Measurements from ENCODE around the gene SLC43A3.
"Not testable (repeated sequence)": the region's sequence is repeated elsewhere in the genome, so short reads cannot be mapped to it uniquely, and the experiment has no call there.

The SLC43A3 gene

DNA sequence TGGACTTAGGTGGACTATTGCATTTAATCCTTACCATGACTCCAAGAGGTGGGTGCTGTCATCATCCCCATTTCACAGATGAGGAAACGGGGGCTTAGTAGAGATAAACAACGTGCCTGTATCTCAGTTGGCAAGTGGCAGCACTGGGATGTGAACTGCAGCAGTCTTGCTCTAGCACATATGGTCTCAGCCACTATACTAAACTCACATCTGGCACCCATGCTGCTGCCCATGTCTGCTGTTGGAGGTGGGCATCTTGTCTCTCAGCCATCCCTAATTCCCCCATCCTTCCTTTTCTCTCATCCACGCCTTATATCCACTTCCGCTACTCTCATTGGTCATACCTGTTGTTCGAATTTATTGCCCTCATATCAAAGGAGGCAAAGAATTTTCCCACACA is 49.8 kb downstream of the SLC43A3 start:
- no peak for DNase-seq

DNA sequence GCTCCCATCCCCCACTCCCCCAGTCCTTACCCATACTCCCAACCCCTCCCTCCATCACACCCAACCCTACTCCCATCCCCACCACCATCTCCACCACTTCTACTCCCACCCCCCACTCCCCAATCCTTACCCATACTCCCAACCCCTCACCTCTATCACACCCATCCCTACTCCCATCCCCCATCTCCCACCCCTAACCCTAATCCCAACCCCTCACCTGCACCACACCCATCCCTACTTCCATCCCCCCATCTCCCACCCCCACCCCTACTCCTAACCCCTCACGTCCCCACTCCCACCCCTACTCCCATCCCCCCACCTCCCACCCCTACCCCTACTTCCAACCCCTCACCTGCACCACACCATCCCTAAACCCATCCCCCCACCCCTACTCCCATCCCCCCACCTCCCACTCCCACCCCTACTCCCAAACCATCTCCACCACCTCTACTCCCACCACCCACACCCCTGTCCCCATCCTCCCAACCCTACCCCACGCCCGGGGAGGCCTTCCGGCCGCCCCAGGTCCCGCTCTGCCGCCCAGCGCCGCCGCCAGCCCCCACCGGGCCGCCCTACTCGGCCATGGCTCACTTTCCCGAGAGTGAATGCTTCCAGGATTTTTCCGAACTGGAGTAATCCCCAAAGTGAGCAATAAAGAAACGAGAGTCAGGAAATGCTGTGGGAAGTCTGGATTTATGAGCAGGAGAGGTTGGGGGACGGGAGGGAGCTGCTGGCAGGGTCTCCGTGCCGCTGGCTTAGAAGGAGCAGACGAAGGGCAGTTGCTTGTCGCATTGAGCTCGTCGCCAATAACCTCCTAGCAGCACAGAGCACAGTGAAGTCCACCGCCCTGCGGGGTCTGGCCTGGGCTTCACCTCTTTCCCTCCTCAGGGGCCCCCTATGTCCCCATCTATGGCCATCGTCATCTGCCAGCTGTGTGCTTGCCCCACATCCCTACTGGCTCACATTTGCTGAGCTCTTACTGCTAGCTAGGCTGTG is 50.5 kb downstream of the SLC43A3 start:
- DNase-seq, result no peak

DNA sequence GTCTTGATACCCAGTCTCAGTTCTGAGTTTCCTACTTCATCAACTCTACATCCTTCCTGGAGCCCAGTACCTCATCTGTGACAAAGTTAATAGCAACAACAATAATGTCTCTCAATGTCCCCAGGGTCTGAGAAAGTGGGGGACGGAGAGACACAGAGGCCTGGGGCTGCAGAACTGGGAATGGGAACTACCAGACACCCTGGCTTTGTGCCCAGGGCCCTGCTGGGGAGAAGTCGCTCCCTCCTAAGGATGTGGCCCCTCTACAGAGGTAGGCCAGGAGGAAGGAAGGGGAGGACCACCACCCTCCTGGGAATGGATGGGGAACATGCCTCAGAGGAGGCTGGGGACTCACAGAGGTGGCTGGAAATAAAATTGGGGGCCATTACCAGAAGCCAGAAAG is 51.4 kb downstream of the SLC43A3 start:
- no peak for DNase-seq

DNA sequence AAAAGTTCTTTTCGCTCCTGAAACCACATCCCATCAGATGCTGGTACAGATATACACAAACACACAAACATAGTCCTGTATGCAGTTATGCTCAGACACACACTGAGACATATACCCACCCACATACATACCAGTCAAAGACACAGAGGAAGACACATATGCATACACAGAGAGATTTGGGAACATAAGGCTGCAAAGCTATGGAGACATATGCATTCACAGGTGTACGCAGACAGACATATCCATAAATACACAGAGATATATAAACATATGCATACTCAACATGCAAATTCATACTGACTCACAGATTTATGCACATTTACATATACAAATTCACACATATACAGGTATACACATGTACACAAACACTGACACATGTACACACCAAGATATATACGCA is 52.0 kb downstream of the SLC43A3 start:
- no peak for DNase-seq

DNA sequence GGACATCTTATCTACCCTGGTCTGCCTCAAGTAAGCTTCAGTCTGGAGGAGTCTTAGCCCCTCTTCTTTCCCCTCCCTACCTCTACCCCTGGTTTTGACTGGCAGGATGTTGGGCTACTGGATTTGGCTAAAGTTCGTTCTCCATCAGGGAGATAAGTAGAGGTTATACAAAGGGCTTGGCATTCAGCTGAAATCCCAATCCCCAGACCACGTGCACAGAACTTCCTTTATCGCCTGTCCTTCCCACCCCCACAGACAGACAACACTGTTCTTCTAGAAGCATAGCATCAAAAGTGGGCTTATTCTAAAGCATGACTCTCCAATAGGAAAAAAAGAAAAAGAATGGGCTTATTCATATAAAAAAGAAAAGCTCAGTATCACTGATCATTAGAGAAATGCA is 53.8 kb downstream of the SLC43A3 start:
- no peak for DNase-seq

DNA sequence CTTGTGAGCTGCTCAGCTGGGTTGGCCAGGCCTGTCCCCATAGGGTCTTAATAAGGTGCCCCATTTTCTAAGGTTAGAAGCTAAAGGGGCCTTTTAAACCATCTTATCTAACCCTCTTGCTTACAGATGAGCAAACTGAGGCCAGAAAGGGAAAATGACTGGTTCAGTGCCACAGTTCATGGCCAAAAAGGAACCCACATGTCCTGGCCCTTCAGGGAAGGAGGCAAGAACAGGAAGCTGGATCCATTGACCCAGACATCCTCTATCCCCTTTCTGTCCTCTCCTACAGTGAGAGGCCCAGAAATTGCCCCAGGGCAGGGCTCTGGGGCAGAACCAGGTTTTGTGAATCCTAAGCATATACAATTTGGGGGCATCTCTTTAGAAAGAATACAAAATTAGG is 56.0 kb downstream of the SLC43A3 start:
- no peak for DNase-seq

DNA sequence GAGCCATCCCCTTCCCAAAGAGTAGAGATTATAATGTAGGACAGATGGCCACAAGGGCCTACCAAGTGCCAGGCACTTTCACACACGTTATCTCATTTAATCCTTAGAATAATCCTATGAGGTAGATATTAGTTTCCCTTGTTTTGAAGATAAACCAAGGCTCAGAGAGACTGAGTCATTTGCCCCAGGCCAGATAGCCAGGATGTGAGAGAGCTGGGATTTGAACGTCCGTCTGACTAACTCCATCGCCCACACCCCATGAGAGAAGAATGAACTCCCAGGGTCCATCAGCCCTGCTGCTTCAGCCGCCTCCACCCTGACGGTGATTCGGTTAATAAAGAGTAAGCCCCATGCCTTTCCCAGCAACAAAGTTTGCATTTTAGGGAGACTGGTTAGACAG is 56.7 kb downstream of the SLC43A3 start:
- DNase-seq, result no peak

DNA sequence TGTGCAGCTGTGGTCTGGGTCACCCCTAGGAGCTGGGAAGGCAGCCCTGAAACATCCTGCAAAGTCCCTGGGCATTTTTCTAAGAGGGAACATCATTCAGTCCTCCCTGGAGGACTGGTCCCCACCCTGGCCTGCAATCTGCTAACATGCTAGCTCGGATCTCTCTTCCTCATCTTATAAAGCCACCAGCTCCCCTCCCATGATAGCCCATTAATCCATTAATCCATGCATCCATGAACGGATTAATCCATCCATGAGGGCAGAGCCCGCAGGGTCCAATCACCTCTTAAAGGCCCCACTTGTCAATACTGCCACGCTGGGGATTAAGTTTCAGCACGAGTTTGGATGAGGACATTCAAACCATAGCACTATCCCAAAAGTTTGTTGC is 58.1 kb downstream of the SLC43A3 start:
- DNase-seq, result no peak

DNA sequence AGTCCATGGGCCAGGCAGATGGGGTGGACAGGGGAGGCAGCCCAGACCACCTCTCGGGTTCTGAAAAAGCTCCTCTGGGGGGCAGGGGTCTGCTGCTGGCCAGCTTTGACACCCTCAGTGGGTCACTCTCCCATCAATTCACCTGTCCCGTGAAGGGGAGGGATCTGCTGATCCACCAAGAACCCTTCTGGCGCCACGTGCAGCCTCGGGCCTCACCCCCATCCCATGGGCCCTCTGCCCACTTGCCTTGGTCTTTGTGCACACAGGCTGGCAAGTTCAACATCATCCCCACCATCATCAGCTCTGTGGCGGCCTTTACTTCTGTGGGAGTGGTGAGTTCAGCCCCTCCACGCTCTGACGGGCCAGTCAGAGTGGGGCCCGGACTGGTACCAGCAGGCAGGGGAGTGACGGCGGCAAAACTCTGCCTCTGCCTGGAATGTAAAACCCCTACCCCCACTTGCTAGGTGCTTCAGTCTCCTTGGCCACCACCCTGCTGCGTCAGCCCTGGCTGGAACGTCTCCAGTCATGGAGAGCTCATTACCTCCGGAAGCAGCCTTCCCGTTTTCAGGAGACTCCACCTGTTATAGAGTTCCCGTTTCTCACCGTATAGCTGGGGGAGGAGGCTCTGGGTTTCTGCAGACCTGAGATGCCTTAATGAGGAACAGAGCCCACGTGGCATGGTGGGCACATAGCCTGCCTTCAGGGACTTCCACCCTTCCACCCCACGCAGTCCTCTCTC is 58.6 kb downstream of the SLC43A3 start:
- peak in 1 of 3 experiments; percentile 13 for DNase-seq

DNA sequence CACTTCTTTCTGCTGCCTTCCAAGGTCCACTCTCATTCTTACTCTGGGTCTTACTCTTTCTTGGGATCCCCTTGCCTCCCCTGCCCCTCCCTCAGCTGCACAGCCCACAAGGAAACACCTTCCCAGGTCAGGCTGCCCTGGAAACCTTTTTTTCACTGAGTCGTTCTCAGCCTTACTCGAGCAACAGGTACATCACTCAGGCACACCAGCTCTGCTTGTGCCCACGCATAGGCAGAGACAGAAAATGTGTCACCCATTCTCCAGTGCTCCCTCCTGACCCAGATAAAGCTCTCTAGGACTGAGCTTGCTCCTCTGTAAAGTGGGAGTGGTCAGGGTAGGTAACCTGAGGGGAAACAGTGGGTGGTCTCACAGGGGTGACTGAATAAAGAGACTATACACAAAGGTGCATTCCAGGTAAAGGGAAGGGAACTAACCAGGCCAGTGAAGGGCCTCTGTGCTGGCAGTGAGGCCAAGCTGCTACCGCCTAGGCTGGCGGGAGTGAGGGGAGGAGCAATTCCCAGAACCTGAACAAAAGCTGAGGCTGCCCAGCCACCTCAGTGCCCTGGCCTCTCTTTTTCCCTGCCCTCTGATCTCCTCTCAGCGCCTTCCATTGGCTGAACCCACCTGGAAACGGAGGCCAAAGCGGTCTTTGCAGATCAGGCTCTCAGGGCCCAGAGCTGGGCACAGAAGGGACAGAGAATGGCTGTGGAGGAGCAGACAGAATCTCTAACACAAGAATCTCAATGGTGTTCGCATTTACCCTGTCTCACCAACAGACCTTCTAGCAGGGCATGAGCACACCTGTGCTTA is 61.9 kb downstream of the SLC43A3 start:
- DNase-seq, result no peak

DNA sequence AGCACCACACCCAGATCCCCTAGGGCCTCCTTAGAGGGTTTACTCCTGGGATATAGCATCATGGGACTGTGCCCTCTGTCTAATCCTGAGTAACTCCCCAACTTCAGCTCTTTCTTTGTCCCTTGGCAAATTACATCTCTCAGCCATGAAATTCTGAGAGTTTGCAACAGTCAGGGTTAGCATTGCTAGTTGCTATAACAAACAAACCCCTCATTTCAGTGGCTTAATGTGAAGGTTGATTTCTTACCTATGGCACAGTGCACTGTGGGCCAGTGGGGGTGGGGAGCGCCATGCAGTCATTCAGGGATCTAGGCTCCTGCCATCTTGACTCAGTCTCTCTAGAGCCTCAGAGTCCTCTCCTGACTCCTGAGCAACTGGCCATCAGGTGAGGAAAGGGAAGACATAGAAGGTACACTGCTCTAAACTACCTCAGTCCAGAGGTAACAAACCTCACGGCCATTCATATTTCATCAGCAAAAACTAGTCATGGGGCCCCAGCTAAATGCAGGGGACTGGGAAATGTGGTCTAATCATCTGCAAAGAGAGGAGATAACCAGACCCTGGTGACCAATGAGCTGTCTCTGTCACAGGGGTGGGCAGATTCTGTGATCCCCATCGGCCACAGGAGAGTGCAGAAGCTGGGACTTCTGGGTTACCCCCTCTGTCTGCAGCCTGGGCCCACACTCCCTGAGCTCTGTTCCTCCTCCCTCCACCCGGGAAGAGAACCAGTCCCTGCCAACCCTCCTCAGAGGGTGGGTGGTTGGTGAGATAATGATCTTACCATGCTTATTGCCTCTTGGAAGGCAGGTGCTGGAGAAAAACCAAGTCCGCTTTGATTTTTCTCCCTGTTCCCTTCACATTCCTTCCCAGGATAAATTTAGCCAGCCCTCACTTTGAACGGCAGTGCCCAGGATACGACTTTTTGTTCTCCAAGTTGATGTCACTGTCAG is 63.5 kb downstream of the SLC43A3 start:
- no peak for DNase-seq

DNA sequence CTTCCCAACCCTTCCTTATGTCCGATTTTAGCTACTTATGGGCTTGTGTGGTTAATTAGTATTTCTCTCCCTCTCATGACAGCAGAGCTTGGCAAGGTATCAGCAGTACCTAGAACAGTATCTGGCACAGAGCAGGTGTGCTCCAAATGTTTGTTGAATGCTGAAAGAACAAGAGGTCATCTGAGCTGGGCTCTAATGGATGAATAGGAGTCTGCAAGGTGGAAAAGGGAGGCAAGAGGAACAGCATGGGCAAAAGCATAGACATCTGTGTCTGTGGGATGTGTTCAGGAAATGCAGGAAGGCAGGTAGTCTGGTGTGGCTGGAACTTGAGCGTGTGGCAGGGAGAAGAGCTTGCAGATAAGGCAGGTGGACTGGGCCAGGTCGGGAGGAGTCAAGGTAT is 65.0 kb downstream of the SLC43A3 start:
- no peak for DNase-seq

DNA sequence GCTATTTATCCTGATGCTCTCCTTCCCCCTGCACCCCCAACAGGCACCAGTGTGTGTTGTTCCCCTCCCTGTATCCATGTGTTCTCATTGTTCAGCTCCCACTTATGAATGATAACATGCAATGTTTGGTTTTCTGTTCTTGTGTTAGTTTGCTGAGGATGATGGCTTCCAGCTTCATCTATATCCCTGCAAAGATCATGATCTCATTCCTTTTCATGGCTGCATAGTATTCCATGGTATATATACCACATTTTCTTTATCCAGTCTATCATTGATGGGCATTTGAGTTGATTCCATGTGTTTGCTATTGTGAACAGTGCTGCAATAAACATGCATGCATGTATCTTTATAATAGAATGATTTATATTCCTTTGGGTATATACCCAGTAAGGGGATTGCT is 65.5 kb downstream of the SLC43A3 start:
- DNase-seq, result not testable (repeated sequence)

DNA sequence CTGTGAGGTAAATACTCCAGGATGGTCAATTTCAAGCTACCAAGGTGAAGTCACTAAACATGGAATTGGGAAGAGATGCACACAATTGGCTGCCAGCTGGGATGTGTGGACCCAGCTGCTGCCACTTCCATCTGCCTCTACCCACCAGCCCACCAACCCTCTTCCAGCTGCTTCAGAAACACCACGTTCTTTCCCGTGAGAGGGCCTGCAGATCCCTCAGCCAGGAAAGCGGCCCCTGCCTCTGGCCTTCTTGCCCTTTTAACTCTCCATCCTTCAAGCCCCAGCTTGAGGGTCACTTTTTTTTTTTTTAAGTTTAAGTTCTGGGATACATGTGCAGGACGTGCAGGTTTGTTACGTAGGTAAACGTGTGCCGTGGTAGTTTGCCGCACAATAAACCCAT is 65.9 kb downstream of the SLC43A3 start:
- no peak for DNase-seq

DNA sequence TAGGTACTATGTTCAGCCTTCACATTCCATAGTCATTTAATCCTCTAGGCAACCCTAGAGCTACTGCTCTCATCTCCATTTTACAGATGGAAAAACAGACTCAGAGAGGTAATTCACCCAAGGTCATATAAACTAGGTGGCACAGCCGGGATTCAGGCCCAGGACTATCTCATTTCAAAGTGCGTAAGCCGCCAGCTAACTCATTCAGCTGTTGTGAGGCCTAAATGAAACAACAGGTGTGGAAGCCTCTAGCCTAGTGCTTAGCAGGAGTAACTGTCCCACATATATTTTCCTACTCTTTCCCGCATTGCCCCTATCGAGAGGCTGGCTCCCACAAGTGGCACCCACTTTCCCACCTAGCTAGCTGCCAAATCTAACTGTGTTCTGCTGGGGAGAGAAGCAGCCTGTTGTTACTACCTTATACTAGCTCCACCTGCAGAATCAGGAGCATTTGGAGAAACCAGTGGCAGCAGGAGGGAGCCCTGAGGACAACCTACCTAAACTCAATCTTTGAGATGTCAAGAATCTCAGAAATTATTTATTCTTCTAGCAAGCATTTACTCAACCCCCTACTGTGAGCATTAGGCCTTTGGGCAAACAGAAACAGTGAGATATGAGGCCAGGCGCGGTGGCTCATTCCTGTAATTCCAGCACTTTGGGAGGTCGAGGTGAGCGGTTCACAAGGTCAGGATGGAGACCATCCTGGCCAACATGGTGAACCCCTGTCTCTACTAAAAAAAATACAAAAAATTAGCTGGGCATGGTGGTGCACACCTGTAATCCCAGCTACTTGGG is 66.8 kb downstream of the SLC43A3 start:
- peak in 1 of 3 experiments; percentile 19 for DNase-seq

DNA sequence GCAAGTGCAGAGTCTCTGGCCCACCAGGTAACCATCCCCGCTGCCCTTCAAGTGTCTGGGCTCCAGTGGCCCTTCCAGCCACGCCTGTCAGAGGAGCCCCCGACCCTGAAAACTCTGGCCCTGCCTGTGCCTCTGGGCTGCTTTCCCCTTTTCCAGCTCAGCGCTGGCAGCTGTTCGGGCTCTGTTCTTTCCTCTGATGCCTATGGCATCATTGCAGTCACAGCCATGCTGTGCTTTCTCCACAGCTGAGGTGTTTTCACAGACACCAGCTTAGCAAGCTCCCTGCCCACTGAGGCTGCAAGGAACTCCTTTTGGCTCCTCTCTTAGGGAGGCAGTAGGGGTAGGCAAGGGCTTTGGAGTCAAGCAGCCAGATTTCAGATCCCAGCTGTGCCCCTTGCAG is 67.5 kb downstream of the SLC43A3 start:
- no peak for DNase-seq

DNA sequence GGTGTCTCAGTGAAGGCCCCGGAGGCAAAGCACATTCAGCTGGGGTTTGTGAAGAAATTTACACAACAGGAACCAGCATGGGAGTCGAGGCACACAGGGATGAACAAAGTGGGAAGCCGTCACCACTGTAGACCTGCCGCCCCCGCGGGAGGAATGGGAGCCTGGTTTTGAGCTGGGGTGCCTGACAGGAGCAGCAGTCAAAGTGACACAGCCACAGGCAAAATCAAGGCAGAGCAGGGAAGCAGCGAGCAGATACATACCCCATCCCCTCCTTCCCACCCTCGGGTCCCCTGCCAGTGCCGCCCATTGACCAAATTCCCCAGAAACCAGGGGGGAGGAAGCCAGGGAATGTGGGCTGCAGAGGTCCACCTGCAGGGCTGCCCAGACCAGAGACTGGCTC is 67.9 kb downstream of the SLC43A3 start:
- no peak for DNase-seq

DNA sequence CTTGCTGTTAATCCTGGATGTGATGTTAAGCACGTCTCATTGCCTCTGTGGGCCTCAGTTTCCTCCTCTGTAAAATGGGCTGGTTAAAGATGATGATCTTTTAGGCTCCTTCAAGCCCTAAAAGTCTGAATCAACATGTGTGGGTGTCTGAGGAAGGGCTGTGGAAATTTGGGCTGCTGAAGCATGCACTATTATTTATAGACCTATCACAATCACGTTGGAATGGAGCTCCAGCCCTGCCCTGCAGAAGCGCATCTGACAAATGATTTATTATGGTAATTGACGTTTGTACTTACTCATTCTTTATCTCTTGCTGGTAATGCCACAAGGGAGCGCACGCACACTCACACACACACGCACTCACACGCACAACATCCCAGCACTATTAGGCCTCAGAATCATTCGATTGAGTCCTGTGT is 68.4 kb downstream of the SLC43A3 start:
- DNase-seq, result no peak

DNA sequence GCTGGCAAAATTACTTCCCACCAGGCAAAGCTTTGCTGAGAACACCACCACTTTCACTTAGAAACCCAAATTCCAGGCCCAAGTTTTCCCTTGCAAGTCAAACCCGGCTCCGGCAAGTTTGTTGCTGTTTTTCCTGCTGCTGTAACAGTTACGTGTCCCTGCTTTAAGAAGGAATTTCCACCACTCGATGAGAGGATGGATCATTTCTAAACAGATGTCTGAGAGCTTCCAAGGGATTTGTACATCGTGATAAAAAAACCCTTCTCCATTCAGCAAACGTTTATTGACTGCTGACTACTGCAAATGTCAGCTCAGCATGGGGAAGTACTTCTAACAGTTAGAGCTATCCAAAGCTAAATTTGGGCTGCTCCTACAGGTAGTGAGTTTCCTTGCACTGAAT is 69.1 kb downstream of the SLC43A3 start:
- DNase-seq, result no peak

DNA sequence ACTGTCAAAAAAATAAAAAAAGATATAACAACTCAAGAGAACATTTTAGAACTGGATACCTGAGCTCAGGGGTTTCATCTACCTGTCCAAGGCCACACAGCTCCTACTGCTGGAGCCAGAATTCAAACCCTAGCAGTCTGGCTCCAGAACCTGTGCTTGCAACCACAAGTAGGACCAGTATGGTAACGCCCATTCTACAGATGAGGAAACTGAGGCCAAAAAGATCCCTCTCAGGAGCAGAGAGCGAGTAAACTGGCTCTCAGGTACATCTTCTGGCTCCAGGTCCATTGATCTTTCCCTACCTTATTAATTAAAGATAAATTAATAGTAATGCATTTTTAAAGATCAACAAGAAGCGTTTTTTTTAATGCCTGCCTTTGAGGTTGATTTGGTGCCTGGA is 69.6 kb downstream of the SLC43A3 start:
- DNase-seq, result no peak

Data from NCI-H1417 (cell line).